Measurements from ENCODE around the gene ADGRL1. TPM values are rescaled to one million over a fixed set of nuclear protein-coding genes. Genes with fewer than 3 reads are reported as not detected.

The ADGRL1 gene
- total and polyA plus RNA-seq, 2 donors (not counting 1 experiment from before 2014, with no cell fraction given): 0.64 to 1.8 TPM

DNA sequence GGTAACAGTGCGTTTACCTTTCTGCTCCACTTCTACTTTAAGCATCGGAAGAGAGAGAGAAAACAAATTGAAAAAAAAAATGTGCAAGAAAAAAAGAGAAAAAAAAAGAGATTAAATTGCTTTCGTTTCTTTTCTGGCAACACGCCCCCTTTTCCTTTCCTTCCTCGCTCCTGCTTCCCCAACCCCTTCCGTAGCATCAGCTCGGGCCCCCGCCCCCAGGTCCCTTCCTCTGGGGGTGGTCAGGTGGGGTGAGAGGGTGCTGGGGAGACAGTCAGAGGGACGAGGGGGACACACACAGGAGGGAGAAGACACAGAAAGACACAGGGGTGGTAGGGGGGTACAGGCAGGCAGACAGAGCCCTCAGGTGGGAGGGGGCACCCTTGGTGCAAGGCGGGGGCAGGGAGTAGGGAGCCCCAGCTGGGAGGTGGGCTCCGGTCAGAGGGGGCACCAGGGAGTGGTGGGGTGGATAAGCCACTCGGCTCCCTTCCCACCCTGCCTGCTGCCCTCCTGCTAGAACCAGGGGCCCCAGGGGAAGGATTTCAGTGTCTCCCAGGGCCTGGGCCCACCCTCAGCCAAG is 38.9 kb downstream of the ADGRL1 start:
- peak overlapping the region in 3 of 5 experiments; percentile 33 to 54 (median 40) for H3K4me3 ChIP-seq (ENCODE audit: control extremely low read depth in 1 of 5, extremely low read depth in 1 of 5, insufficient read depth in 1 of 5, low read depth in 2 of 5, low read length in 4 of 5)
- peak overlapping the region; percentile 79 for H3K4me2 ChIP-seq (replicated peaks; ENCODE audit: low read depth, low read length, poor library complexity, severe bottlenecking)
- CTCF ChIA-PET: interaction anchor here (0.9 to 1.3 kb wide), 3 partner anchors 27 to 181 kb away, joined by 3 to 8 read pairs (median 3); partner anchors contain the start of gene ASF1B
- TF ChIP-seq, protein P1, sequence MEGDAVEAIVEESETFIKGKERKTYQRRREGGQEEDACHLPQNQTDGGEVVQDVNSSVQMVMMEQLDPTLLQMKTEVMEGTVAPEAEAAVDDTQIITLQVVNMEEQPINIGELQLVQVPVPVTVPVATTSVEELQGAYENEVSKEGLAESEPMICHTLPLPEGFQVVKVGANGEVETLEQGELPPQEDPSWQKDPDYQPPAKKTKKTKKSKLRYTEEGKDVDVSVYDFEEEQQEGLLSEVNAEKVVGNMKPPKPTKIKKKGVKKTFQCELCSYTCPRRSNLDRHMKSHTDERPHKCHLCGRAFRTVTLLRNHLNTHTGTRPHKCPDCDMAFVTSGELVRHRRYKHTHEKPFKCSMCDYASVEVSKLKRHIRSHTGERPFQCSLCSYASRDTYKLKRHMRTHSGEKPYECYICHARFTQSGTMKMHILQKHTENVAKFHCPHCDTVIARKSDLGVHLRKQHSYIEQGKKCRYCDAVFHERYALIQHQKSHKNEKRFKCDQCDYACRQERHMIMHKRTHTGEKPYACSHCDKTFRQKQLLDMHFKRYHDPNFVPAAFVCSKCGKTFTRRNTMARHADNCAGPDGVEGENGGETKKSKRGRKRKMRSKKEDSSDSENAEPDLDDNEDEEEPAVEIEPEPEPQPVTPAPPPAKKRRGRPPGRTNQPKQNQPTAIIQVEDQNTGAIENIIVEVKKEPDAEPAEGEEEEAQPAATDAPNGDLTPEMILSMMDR (IDR thresholded peaks at IDR 0.05): no peak
- no peak for TF ChIP-seq EZH2 (IDR thresholded peaks at IDR 0.05; ENCODE audit: borderline replicate concordance, insufficient read depth, low read depth, low read length, poor library complexity, severe bottlenecking)
- ATAC-seq (ENCODE audit: low read depth): no peak
- peaks cover 0 to 14% (median 0%) of the 10 kb centered on the region in 4 experiments for H3K27me3 ChIP-seq (replicated peaks in 1 of 4; ENCODE audit: control extremely low read depth in 1 of 4, control insufficient read depth in 3 of 4, insufficient read depth in 4 of 4, low read length in 3 of 4)
- no peaks in the 10 kb centered on the region for H3K9me3 Mint-ChIP-seq (ENCODE audit: insufficient read depth)
- no peaks in the 10 kb centered on the region for H4K20me1 ChIP-seq (ENCODE audit: control insufficient read depth, insufficient read depth, low read length, poor library complexity, severe bottlenecking)
- 37% methylated on average over 2 of the region's 12 CpGs for WGBS (ENCODE audit: insufficient coverage)
- no peaks in the 10 kb centered on the region for H3K36me3 ChIP-seq (replicated peaks in 1 of 2; ENCODE audit: control extremely low read depth in 1 of 2, control insufficient read depth in 1 of 2, extremely low read depth in 1 of 2, insufficient read depth in 2 of 2, low read length in 1 of 2)
- H3K9ac ChIP-seq (ENCODE audit: low read length): peak overlapping the region; percentile 49
- intact Hi-C loops (cut with micrococcal nuclease): no loop called here
- POLR2A ChIA-PET: interaction anchor here (0.6 to 0.7 kb wide), 2 partner anchors 25 to 1134 kb away, joined by 4 read pairs; no protein-coding TSS in a partner anchor
- H3K9me3 ChIP-seq (ENCODE audit: control extremely low read depth in 1 of 3, control insufficient read depth in 2 of 3, insufficient read depth in 1 of 3, low read length in 2 of 3): peaks cover 0 to 9% (median 0%) of the 10 kb centered on the region in 3 donors
- no peak overlapping the region for H3K27ac ChIP-seq (ENCODE audit: low read length in 2 of 2)
- peaks cover 23% of the 10 kb centered on the region for H3K4me1 Mint-ChIP-seq
- no peaks in the 10 kb centered on the region for H3K79me2 ChIP-seq (ENCODE audit: control insufficient read depth, insufficient read depth, low read length)
- DNase-seq: no peak
- H3K4me3 Mint-ChIP-seq: peak overlapping the region; percentile 79
- no peak overlapping the region for H3K27ac Mint-ChIP-seq
- H3K4me1 ChIP-seq (ENCODE audit: control insufficient read depth in 2 of 2, insufficient read depth in 2 of 2, low read length in 2 of 2): peaks cover 24 to 25% of the 10 kb centered on the region in 2 donors
- H2AFZ ChIP-seq (ENCODE audit: insufficient read depth, low read depth, low read length, poor library complexity, severe bottlenecking): peak overlapping the region; percentile 68
- peaks cover 14% of the 10 kb centered on the region for H3K27me3 Mint-ChIP-seq

Measured in B cell (primary cell).